ENCODE data around the gene MPP7.

Gene MPP7

GRCh38 chr10:28304032-28304571 is 1.2 kb upstream of the MPP7 start:
- DNase-seq = no peak

- DNase-seq = no peak
Observed at GRCh38 chr10:28302012-28302637, 739 bp downstream of the MPP7 start.

- DNase-seq = no peak
Observed at GRCh38 chr10:28300027-28300426, 2.8 kb downstream of the MPP7 start.

- DNase-seq = no peak
Observed at GRCh38 chr10:28298951-28299350, 3.9 kb downstream of the MPP7 start.

- no peak for DNase-seq
Observed at GRCh38 chr10:28296023-28296422, 6.8 kb downstream of the MPP7 start.

GRCh38 chr10:28295336-28295735 is 7.5 kb downstream of the MPP7 start:
- DNase-seq = no peak

GRCh38 chr10:28294809-28295208 is 8.1 kb downstream of the MPP7 start:
- no peak for DNase-seq

- DNase-seq = no peak
Observed at GRCh38 chr10:28294169-28294532, 8.7 kb downstream of the MPP7 start.

GRCh38 chr10:28293236-28294168 is 9.4 kb downstream of the MPP7 start:
- peak; percentile 31 for DNase-seq

- DNase-seq = peak; percentile 62
Observed at GRCh38 chr10:28291881-28292297, 11.0 kb downstream of the MPP7 start.

- no peak for DNase-seq
Observed at GRCh38 chr10:28285816-28286215, 17.0 kb downstream of the MPP7 start.

GRCh38 chr10:28284126-28284525 is 18.7 kb downstream of the MPP7 start:
- no peak for DNase-seq

GRCh38 chr10:28283251-28283650 is 19.6 kb downstream of the MPP7 start:
- no peak for DNase-seq

- DNase-seq = no peak
Observed at GRCh38 chr10:28282336-28282735, 20.5 kb downstream of the MPP7 start.

- DNase-seq = no peak
Observed at GRCh38 chr10:28281726-28282315, 21.0 kb downstream of the MPP7 start.

GRCh38 chr10:28280652-28281051 is 22.2 kb downstream of the MPP7 start:
- DNase-seq = no peak

GRCh38 chr10:28279878-28280277 is 23.0 kb downstream of the MPP7 start:
- DNase-seq = no peak

- no peak for DNase-seq
Observed at GRCh38 chr10:28278842-28279241, 24.0 kb downstream of the MPP7 start.

- no peak for DNase-seq
Observed at GRCh38 chr10:28276384-28276783, 26.5 kb downstream of the MPP7 start.

GRCh38 chr10:28274475-28274874 is 28.4 kb downstream of the MPP7 start:
- DNase-seq = no peak

- no peak for DNase-seq
Observed at GRCh38 chr10:28273343-28273742, 29.5 kb downstream of the MPP7 start.

- DNase-seq = no peak
Observed at GRCh38 chr10:28269842-28270456, 32.9 kb downstream of the MPP7 start.

Measured in suppressor macrophage treated with lipopolysaccharide for 4 hours (primary cell).